HepG2 (cell line): ENCODE measurements around the gene TAL2. TPM values are rescaled to one million over a fixed set of nuclear protein-coding genes. Genes with fewer than 3 reads are reported as not detected.

Source experiments
- ATAC-seq: fragments of 200-7000 bp; cut with Tn5 transposase; 3 replicates; pipeline ENCODE4 v1.9.1; 2020; ENCODE audit warnings: mild to moderate bottlenecking, moderate library complexity
- BruUV-seq: library from RNA; stranded (reverse); fragments of 400-500 nt; replicated peaks from 2 replicates; lab custom pipeline; 2021; lab: Mats Ljungman, UMichigan
- CTCF ChIA-PET: fragments of 300-600 bp; formaldehyde crosslinking; extraction: SDS; loops from one replicate; lab custom pipeline; 2021; ENCODE audit warnings: low total read pairs, inconsistent platforms, low intra/inter-chr PET ratio; lab: Yijun Ruan, JAX
- POLR2A ChIA-PET: fragments of 350-600 bp; sonication (Branson Sonifier 250); formaldehyde crosslinking; loops from one replicate; lab custom pipeline; 2020; ENCODE audit warnings: antibody characterized with exemption, inconsistent platforms; lab: Yijun Ruan, JAX
- DNase-seq: peaks from one replicate; pipeline ENCODE4 v3.0.0-alpha.2; 2015; ENCODE audit warnings: low spot score
- FAIRE-seq: peaks from 3 replicates; lab custom pipeline; 2011; peaks lifted over from hg19 to GRCh38; lab: Jason Lieb, UNC
- H2AFZ ChIP-seq: one replicate; pipeline ENCODE4 v1.6.1; 2011; ENCODE audit warnings: low read length, inconsistent platforms
- H3K27ac ChIP-seq: fragments of 300-600 bp; 3 replicates; pipeline ENCODE4 v1.8.0; 2011; ENCODE audit warnings: mixed run types, mild to moderate bottlenecking, mixed read lengths, low read length, inconsistent platforms; ENCODE audit not compliant: insufficient read depth; ENCODE audit errors: extremely low read length
- H3K27me3 ChIP-seq, 2 experiments: fragments of 200-600 bp in 1 of 2; 2 replicates in 1 of 2; 3 replicates in 1 of 2; pipeline versions ENCODE4 v1.6.0 to v1.8.0; 2011; ENCODE audit warnings: low read length in 2 of 2, mild to moderate bottlenecking in 2 of 2, moderate library complexity in 2 of 2, inconsistent platforms in 1 of 2; ENCODE audit not compliant: insufficient read depth in 2 of 2, control insufficient read depth in 1 of 2
- H3K36me3 ChIP-seq, 2 experiments: fragments of 200-600 bp in 1 of 2; replicated peaks in 1 of 2; 2 replicates in 1 of 2; 3 replicates in 1 of 2; pipeline versions ENCODE4 v1.5.1 to v1.8.0; 2011; ENCODE audit warnings: low read length in 2 of 2, inconsistent platforms in 1 of 2; ENCODE audit not compliant: insufficient read depth in 2 of 2, control insufficient read depth in 1 of 2
- H3K4me1 ChIP-seq: 2 replicates; pipeline ENCODE4 v1.5.1; 2012; ENCODE audit warnings: low read length, inconsistent platforms; ENCODE audit not compliant: insufficient read depth
- H3K4me2 ChIP-seq: 2 replicates; pipeline ENCODE4 v1.6.0; 2011; ENCODE audit warnings: low read depth, low read length, inconsistent platforms
- H3K4me3 ChIP-seq, 3 experiments: fragments of 200-600 bp in 1 of 3; sonication (generic), shearing (Covaris generic) in 1 of 3; replicated peaks in 1 of 3; 2 replicates each; pipeline ENCODE4 v1.5.1; 2011 to 2016; ENCODE audit warnings: low read length in 3 of 3, inconsistent platforms in 2 of 3, low read depth in 2 of 3, mild to moderate bottlenecking in 2 of 3, control low read depth in 1 of 3, mixed read lengths in 1 of 3; ENCODE audit not compliant: insufficient read depth in 1 of 3
- H3K79me2 ChIP-seq: one replicate; pipeline ENCODE4 v1.6.1; 2011; ENCODE audit warnings: low read length, inconsistent platforms; ENCODE audit not compliant: insufficient read depth
- H3K9ac ChIP-seq: 2 replicates; pipeline ENCODE4 v1.6.0; 2011; ENCODE audit warnings: mild to moderate bottlenecking, low read depth, low read length, inconsistent platforms; ENCODE audit not compliant: insufficient read depth
- H3K9me3 ChIP-seq: 2 replicates; pipeline ENCODE4 v1.5.1; 2012; ENCODE audit warnings: mild to moderate bottlenecking, low read length
- H4K20me1 ChIP-seq: 2 replicates; pipeline ENCODE4 v1.6.0; 2011; ENCODE audit warnings: inconsistent platforms, mild to moderate bottlenecking, low read length, moderate library complexity; ENCODE audit not compliant: insufficient read depth
- CENPX ChIP-seq: sonication (generic); formaldehyde crosslinking; IDR thresholded peaks from 2 replicates; pipeline ENCODE4 v1.9.0; 2021; ENCODE audit warnings: mild to moderate bottlenecking, missing genetic modification reagents, moderate library complexity
- CHD2 ChIP-seq: IDR thresholded peaks from 2 replicates; pipeline ENCODE4 v1.6.1; 2011; ENCODE audit warnings: low read depth, low read length, improper control_type of control experiment
- NFIC ChIP-seq: IDR thresholded peaks from 2 replicates; pipeline ENCODE4 v1.6.1; 2012; ENCODE audit warnings: mild to moderate bottlenecking, low read length, inconsistent platforms
- NR3C1 ChIP-seq: sonication (generic); formaldehyde crosslinking; IDR thresholded peaks from 2 replicates; pipeline ENCODE4 v1.4.0; 2020; ENCODE audit warnings: missing genetic modification reagents
- POGZ ChIP-seq: sonication (generic); formaldehyde crosslinking; IDR thresholded peaks from 2 replicates; pipeline ENCODE4 v1.4.0; 2020; ENCODE audit warnings: mild to moderate bottlenecking, missing genetic modification reagents
- POLR2AphosphoS5 ChIP-seq: IDR thresholded peaks from 2 replicates; pipeline ENCODE4 v1.6.1; 2012; ENCODE audit warnings: low read depth, low read length
- ZMYM3 ChIP-seq: sonication (generic); formaldehyde crosslinking; IDR thresholded peaks from 2 replicates; pipeline ENCODE4 v1.5.1; 2020; ENCODE audit warnings: mild to moderate bottlenecking, missing genetic modification reagents
- ZNF382 ChIP-seq: sonication (generic); formaldehyde crosslinking; IDR thresholded peaks from 2 replicates; pipeline ENCODE4 v1.5.0; 2020; ENCODE audit warnings: missing genetic modification reagents, mild to moderate bottlenecking, borderline replicate concordance
- WGBS: methylation state at CpG from one replicate; pipeline ENCODE4 v1.1.6; 2017; ENCODE audit warnings: low lambda C conversion rate; 5-methylcytosine and 5-hydroxymethylcytosine counted together
- in situ Hi-C: cut with HindIII; loops from 2 replicates; pipeline ENCODE4 v1.10.0; 2017; ENCODE audit warnings: low pct_unique_long_range_greater_than_20kb; ENCODE audit not compliant: extremely low pct_ligation_motif_present
- intact Hi-C: fragments of 100-400 bp; cut with micrococcal nuclease; formaldehyde crosslinking; loops from one replicate; pipeline ENCODE4 v1.10.0; 2022; ENCODE audit not compliant: unreplicated experiment
- polyA plus RNA-seq, 8 experiments: library from polyadenylated mRNA; depleted of rRNA in 3 of 8; stranded (reverse) in 7 of 8; unstranded in 1 of 8; fragments of >200 nt; fragmentation: Illumina TruSeq in 4 of 8; extraction: Trizol in 4 of 8; gene quantifications; 2 replicates each; pipeline versions ENCODE4 v1.2.1 to v1.2.3, GENCODE V29; 2011 to 2016; ENCODE audit warnings: low read depth in 4 of 8, missing spikeins in 1 of 8, mixed read lengths in 1 of 8; ENCODE audit not compliant: insufficient read depth in 1 of 8
- total RNA-seq, 5 experiments: library from RNA; depleted of rRNA; stranded (reverse); fragments of >200 nt; fragmentation: Illumina TruSeq; extraction: Trizol; gene quantifications; 2 replicates each; pipeline ENCODE4 v1.2.3, GENCODE V29; 2016; ENCODE audit warnings: low read depth in 1 of 5
- TF ChIP-seq, protein P1 (sequence below): sonication (generic); formaldehyde crosslinking; IDR thresholded peaks from 2 replicates; pipeline ENCODE4 v1.8.0; 2022; ENCODE audit warnings: missing genetic modification reagents, mild to moderate bottlenecking, moderate library complexity, borderline replicate concordance

The TAL2 gene
- total and polyA plus RNA-seq, 2 of the 13 experiments (the other 11 are each of a cell fraction or from before 2014, with no cell fraction given), result 0.22 TPM; not detected in 1

DNA sequence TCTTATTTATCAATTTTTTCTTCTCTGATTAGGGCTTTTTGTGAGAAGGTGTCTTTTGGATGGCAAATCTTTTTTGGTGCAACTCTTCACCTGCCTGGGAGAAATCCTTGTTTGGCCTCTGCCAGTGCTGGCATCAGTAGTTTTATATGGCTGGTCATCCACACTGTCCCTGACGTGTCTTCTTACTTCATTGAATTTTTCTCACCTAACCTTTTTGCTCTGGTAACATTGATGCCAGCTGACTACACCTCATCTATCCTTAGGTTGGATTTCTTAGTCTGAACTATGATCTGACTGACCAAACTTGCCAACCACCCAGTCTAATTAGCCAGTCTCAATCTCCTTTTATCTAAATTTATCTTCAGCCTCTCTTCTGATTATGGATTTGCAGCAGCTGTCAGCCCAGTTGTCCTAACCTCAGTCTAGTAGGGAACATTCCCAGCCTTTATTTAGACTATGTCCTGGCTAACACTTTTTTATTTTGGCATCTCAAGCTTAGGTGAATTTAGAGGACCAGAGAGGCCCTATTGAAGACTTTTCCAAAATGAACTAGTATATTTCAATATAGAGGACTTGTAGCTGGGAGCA lies 21.5 kb downstream of the TAL2 start (continued):
- TF ChIP-seq, protein P1, sequence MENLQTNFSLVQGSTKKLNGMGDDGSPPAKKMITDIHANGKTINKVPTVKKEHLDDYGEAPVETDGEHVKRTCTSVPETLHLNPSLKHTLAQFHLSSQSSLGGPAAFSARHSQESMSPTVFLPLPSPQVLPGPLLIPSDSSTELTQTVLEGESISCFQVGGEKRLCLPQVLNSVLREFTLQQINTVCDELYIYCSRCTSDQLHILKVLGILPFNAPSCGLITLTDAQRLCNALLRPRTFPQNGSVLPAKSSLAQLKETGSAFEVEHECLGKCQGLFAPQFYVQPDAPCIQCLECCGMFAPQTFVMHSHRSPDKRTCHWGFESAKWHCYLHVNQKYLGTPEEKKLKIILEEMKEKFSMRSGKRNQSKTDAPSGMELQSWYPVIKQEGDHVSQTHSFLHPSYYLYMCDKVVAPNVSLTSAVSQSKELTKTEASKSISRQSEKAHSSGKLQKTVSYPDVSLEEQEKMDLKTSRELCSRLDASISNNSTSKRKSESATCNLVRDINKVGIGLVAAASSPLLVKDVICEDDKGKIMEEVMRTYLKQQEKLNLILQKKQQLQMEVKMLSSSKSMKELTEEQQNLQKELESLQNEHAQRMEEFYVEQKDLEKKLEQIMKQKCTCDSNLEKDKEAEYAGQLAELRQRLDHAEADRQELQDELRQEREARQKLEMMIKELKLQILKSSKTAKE (CRISPR knock-in tag), result no peak
- TF ChIP-seq CHD2 (no peak), ZNF382 (CRISPR knock-in tag) (no peak), NR3C1 (CRISPR knock-in tag) (no peak), CENPX (CRISPR knock-in tag) (no peak), POLR2AphosphoS5 (no peak), NFIC (no peak)

- intact Hi-C loops (no loop called here), in situ Hi-C loops (no loop called here)
- Histone ChIP-seq H3K4me1 (no peaks in the 10 kb centered on the region), H3K9me3 (no peaks in the 10 kb centered on the region), H3K4me2 (no peak overlapping the region), H4K20me1 (no peaks in the 10 kb centered on the region), H3K79me2 (no peaks in the 10 kb centered on the region), H3K4me3 (no peak overlapping the region), H3K27ac (no peak overlapping the region), H3K9ac (no peak overlapping the region), H2AFZ (no peak overlapping the region), H3K27me3 (no peaks in the 10 kb centered on the region), H3K36me3 (no peaks in the 10 kb centered on the region)
- FAIRE-seq (no peak), DNase-seq (no peak), ATAC-seq (no peak)
- CTCF ChIA-PET, result no interaction called here
- 38% methylated on average over 4 of the region's 4 CpGs for WGBS
- POLR2A ChIA-PET, result no interaction called here
- TF ChIP-seq ZMYM3 (CRISPR knock-in tag), result no peak
- TF ChIP-seq POGZ (CRISPR knock-in tag), result no peak
- BruUV-seq, result no TSS peak
These were observed 24.7 kb downstream of the TAL2 start for GRCh38 chr9:105686936-105687335.
